ENCODE measurements around the gene CD36.

GRCh38 chr7:80720146-80720545 is 81.7 kb downstream of the CD36 start:
- TF ChIP-seq JUND (IDR thresholded peaks at IDR 0.05; ENCODE audit: low read length) (no peak), BRCA1 (IDR thresholded peaks at IDR 0.05; ENCODE audit: low read depth, low read length) (no peak), RBBP5 (IDR thresholded peaks at IDR 0.05; ENCODE audit: borderline replicate concordance, low read depth, low read length) (no peak), SUZ12 (IDR thresholded peaks at IDR 0.05; ENCODE audit: low read length) (no peak)

Measured in H1 (cell line).